HG02981 (cell line): Measurements from ENCODE around the gene SMAD3.

Experiments used
- ATAC-seq: cut with Tn5 transposase; IDR thresholded peaks from one replicate; pipeline ENCODE4 v1.9.1; 2021; ENCODE audit warnings: mild to moderate bottlenecking, moderate library complexity; ENCODE audit not compliant: unreplicated experiment

The SMAD3 gene

DNA sequence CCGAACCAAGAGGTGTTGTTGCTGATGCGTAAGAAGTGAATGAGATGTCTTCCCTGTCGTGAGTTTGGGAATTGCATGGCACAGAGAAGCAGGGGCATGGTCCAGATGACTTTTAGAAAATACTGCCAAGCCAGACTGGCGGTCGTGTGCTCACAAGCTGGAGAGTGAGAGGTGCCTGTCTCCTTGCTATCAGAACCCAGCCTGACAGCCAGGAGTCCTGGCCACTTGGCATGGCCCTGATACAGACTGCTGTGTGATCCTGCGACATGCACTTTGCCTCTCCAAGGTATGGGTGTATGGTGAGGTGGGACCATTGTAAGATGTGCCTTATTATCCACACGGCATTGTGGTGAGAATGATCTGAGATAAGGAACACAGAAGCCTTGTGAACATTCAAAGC is 93.0 kb downstream of the SMAD3 start:
- no peak for ATAC-seq

- no peak for ATAC-seq
Measured at GRCh38 chr15:67161412-67161811, 96.0 kb downstream of the SMAD3 start.

DNA sequence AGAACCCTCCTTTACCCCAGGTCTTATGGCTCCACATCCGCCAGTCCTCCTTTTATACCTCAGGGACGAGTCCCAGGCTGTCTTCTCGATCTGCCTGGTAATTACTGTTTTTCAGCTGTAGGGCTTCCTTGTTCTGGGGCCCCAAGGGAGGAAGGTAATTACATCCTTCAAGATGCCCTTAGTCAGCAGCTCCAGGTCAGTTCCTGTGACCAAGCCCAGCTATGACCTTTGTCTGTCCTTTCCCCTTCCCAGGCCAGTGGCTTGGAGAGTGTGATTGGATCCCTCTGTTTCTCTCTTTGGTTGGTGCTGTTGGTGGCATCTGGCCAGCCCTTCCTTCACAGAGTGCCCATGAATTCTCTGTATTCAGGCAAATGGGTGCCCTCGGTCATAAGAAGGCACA is 96.5 kb downstream of the SMAD3 start:
- no peak for ATAC-seq

DNA sequence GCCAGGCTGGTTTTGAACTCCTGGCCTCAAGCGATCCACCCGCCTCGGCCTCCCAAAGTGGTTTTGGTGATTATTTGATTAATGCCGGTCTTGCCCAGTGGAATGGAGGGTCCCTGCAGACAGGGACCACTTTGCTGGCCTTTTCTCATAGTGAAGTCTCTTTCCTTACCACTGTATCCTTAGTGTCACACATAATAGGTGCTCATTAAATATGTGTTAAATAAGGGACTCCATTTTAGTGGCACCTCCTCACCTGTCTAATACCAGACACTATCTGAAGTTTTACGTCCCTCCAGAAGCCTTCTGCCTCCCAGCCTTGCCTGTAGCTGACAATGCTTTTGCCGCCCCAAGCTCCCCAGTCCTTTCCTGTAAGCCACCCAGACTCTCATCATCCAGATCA is 97.8 kb downstream of the SMAD3 start:
- no peak for ATAC-seq

DNA sequence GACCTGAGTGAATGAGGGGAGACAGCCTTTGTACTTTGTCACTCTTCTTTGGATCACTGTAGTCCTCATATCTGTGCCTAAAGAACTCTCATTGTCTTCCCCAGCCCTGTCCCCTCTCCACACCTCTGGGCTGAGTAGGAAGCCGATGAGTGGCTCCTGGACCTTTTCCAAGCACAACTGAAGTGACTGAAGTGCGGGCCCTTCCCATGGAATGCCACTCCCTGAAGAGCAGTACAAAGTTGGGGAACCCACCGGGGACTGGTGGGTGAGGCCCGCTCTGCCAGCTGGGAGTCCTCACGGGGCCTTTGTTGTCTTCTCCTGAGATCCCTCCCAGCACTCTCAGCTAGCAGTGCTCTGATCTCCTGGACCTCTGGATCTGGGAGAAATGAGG is 99.0 kb downstream of the SMAD3 start:
- no peak for ATAC-seq

GRCh38 chr15:67164811-67165253 is 99.4 kb downstream of the SMAD3 start:
- ATAC-seq = no peak

- ATAC-seq = no peak
Measured at GRCh38 chr15:67165254-67166253, 100.2 kb downstream of the SMAD3 start.

- no peak for ATAC-seq
Measured at GRCh38 chr15:67166280-67167009, 101.0 kb downstream of the SMAD3 start.

DNA sequence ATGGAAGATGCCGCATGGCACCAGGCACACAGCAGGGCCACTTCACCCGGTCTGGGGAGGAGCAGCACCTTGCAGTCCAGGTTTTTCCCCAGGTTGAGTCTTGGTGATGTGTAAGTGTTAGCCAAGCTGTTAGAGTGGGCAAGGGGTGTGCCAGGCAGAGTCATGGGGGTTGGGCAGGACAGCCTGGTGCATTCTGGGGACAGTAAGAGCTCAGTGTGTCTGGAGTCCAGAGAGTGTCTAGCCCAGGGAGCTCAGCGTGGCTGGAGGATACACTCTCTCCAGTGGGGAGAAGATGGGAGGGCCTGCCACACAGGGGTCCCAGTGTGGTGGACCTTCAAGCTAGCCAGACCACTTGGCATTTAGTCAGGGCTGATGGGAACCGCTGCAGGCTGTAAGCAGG is 101.7 kb downstream of the SMAD3 start:
- no peak for ATAC-seq

DNA sequence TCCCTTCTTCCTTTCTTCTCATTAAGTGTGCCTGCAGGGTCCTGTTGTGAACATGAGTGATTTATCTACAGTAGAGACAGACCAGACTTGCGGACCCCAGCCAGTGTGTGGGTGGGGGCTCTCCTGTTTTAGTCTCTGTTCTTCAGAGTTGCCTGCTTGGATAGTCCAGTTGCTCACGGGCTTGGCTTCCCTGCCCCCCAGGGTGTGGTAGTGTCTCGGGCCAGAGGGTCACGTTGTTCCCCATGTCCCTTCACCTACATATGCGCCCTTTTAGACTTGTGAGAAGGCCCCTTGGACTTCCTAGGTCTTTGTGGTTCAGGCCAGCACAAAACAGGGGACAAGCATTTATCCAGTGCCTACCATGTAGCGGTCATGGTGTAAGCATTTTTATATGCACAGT is 103.3 kb downstream of the SMAD3 start:
- no peak for ATAC-seq

DNA sequence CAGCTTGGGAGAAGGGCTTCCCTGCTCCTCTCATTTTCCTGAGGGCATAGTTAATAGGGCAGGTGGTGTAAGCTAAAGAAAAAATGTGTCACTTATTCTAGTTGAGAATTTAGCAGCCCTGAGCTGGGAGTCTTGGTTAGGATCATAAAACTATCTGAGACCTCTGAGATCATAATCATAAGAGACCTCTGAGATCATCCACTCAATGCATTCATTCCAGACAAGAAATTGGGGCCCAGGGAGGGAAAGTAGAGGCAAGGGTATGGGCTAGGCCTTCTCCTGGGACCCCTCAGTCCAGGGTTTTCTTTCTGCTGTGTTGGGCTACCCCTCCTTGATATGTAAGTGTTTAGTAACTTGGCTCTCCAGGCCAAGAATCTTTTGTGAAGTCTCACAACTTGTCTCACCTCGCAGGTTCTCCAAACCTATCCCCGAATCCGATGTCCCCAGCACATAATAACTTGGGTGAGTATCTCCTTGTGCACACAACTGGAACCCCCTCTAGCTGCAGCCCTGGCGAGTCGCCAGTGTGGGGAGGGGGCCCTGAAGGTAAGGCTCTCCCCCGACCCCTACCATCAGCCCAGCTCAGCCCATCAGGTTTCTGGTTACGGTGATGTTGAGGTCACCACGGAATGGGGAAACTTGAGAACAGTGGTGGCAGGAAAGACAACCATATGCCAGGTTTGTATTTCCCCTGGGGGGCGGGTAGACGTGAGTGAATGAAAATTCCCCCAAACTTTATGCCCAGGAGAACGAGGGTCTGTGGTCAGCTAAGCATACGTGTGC is 104.9 kb downstream of the SMAD3 start:
- no peak for ATAC-seq

DNA sequence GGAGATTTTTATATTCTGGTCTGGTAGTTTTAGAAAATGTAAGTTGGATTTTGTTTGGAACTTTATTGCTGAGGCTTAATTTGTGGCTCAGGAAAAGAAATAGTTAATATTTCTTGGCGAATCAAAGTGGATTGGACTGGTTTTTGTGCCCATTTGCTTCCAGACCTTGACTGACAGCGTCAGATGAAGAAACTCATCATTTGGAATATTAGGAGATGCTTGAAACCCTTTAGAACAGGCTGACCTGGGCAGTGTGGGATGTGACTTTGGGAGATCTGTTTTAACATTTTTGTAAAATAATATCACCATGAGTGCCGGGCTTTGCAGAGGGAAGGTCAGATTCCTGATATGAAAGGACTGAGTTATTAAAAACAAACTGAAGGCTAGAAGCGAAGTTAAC is 106.1 kb downstream of the SMAD3 start:
- ATAC-seq = no peak

DNA sequence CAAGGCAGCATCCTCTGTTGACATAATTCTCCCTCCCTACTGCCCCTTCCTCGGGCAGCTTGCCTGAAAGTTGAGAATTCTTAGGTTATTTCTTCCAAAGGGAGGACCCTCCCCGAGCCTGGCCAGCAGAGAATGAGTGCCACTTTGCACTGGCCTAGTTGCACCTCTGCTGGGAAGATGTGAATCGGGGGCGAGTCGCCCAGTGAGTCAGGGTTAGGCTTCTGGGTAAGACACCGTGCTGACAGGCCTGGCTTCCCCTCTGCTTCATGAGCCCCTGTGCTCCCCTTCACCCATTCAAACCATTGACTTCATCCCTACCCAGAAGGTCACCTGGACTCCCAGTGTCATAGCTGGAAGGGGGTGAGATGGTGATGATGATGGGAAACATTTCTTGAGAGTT is 106.8 kb downstream of the SMAD3 start:
- no peak for ATAC-seq

DNA sequence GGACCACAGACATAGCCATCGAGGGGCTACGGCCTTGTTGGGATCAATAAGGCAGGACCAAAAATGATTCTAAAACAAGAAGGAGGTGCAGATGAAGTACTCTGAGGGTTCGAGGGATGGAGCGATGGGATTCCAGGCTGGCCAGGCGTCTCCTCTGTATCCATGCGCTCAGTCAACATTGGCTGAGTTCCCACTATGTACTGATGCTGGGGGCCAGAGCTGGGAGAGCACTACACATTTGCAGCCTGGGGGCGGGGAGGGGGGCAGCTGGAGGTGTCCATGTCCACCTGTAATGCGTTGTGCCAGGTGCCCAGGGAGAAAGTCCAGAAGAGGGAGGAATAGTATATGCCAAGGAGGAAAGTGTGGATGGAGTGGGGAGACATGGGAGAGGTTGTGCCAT is 107.6 kb downstream of the SMAD3 start:
- ATAC-seq = no peak

GRCh38 chr15:67173786-67174185 is 108.4 kb downstream of the SMAD3 start:
- no peak for ATAC-seq

- ATAC-seq = no peak
Measured at GRCh38 chr15:67174446-67174845, 109.0 kb downstream of the SMAD3 start.

DNA sequence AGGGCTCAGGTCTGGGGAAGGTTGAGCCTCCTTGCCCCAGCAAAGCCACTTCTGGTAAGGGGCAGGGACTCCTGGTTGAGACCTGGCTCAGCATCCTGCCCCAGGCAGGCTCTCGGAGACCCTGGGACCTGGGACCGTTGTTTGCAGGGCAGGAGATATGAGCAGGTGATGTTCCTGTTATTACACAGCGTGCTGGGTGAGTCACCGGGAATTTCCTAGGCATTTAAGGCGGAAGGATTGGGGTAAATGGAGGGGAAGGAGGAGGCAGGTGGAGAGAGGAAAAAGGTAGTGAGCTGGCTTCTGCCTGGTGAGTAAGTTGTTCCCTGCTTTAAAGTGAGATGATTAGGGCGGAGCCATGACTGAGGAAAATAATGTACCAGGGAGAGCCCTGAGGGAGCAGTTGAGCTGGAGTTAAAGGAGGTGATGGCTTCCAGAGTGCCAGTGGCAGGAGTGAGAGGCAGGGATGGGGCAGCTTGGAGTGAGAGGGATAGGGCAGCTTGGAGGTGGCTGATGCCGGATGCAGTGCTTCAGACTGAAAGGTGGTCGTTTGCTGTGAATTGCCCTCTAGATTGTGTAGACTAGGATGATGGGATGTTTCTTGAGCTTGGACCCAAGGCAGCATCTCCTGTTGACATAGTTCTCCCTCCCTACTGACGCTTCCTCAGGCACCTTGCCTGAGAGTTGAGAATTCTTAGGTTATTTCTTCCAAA is 109.6 kb downstream of the SMAD3 start:
- no peak for ATAC-seq

DNA sequence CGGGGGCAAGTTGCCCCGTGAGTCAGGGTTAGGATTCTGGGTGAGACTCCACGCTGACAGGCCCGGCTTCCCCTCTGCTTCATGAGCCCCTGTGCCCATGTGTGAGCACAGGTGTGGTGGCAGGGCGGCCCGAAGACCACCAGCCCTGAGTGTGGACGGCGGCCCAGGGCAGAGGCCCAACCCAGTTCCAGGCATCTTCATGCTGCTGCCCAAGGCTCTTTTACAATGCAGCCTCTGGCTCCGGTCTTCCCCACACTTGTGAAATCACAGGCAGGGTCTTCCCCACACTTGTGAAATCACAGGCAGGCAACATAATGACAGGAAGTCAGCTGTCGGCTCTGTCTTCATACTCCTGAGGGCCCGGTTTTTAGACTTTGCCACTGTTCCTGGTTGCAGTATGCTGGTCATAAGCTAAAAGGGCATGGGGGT is 110.3 kb downstream of the SMAD3 start:
- ATAC-seq = no peak

- no peak for ATAC-seq
Measured at GRCh38 chr15:67176195-67176971, 111.0 kb downstream of the SMAD3 start.

DNA sequence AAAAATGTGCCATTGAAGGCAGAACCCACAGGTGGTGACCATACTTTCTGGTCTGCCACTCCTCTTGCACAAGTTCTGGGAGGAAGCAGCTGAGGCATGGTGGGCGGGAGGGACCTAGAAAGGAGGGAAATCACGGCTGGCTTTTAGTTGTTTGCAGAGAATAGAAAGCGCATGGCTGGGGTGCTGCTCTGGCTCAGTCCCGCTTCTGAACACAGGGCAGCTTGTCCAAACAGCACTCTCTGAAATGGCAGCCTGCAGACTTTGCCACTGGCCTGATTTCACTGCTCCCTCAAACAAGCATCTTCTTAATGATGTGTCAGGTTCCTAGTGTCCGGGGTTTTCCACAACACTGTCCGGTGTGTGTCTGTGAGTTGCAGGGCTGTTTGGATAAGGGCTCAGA is 112.3 kb downstream of the SMAD3 start:
- ATAC-seq = no peak
